WTC11 (cell line): ENCODE measurements around the gene ZNF212. TPM values are rescaled to one million over a fixed set of nuclear protein-coding genes. Genes with fewer than 3 reads are reported as not detected.

ENCODE experiments used
- ATAC-seq: fragments of 200-7000 bp; cut with Tn5 transposase; 2 replicates; pipeline ENCODE4 v1.10.0; 2021; ENCODE audit warnings: mild to moderate bottlenecking, moderate library complexity
- CTCF ChIA-PET: fragments of 300-600 bp; sonication (Branson Sonifier 250); formaldehyde crosslinking; loops from one replicate; lab custom pipeline; 2021; ENCODE audit warnings: antibody characterized with exemption; lab: Charles Lee
- POLR2A ChIA-PET: fragments of 350-600 bp; sonication (Branson Sonifier 250); formaldehyde crosslinking; loops from one replicate; lab custom pipeline; 2021; ENCODE audit warnings: antibody characterized with exemption; lab: Charles Lee
- DNase-seq: peaks from one replicate; pipeline ENCODE4 v3.0.0; 2021; ENCODE audit warnings: low spot score
- H3K27ac Mint-ChIP-seq: 2 replicates; pipeline ENCODE4 v1.8.0; 2021; ENCODE audit warnings: mixed read lengths
- H3K27me3 Mint-ChIP-seq: 2 replicates; pipeline ENCODE4 v1.8.0; 2021; ENCODE audit warnings: low read depth, mild to moderate bottlenecking, moderate library complexity, mixed read lengths
- H3K36me3 Mint-ChIP-seq: 2 replicates; pipeline ENCODE4 v1.8.0; 2021; ENCODE audit warnings: mixed read lengths
- H3K4me1 Mint-ChIP-seq: 2 replicates; pipeline ENCODE4 v1.8.0; 2022; ENCODE audit warnings: mixed read lengths
- H3K4me3 Mint-ChIP-seq: 2 replicates; pipeline ENCODE4 v1.8.0; 2021; ENCODE audit warnings: mild to moderate bottlenecking, moderate library complexity, mixed read lengths
- H3K9me3 Mint-ChIP-seq: 2 replicates; pipeline ENCODE4 v1.8.0; 2021; ENCODE audit warnings: mixed read lengths
- CREM ChIP-seq: sonication (generic); formaldehyde crosslinking; IDR thresholded peaks from 2 replicates; pipeline ENCODE4 v1.8.1; 2022; ENCODE audit warnings: mild to moderate bottlenecking, missing genetic modification reagents, moderate library complexity
- ELF4 ChIP-seq: sonication (generic); formaldehyde crosslinking; IDR thresholded peaks from 2 replicates; pipeline ENCODE4 v1.8.1; 2022; ENCODE audit warnings: low read depth, mild to moderate bottlenecking, moderate library complexity, missing genetic modification reagents
- GABPB1 ChIP-seq: sonication (generic); formaldehyde crosslinking; IDR thresholded peaks from 2 replicates; pipeline ENCODE4 v1.8.1; 2023; ENCODE audit warnings: mild to moderate bottlenecking, missing genetic modification reagents
- MYBL2 ChIP-seq: sonication (generic); formaldehyde crosslinking; IDR thresholded peaks from 2 replicates; pipeline ENCODE4 v1.8.1; 2023; ENCODE audit warnings: mild to moderate bottlenecking, moderate library complexity, missing genetic modification reagents
- NFE2L1 ChIP-seq: sonication (generic); formaldehyde crosslinking; IDR thresholded peaks from 2 replicates; pipeline ENCODE4 v1.8.1; 2023; ENCODE audit warnings: missing genetic modification reagents
- NFYB ChIP-seq: sonication (generic); formaldehyde crosslinking; conservative IDR thresholded peaks from 2 replicates; pipeline ENCODE4 v1.8.0; 2022; ENCODE audit warnings: low read depth, missing genetic modification reagents
- NR2C2 ChIP-seq: sonication (generic); formaldehyde crosslinking; IDR thresholded peaks from 2 replicates; pipeline ENCODE4 v1.8.0; 2022; ENCODE audit warnings: mild to moderate bottlenecking, missing genetic modification reagents
- NR3C1 ChIP-seq: sonication (generic); formaldehyde crosslinking; conservative IDR thresholded peaks from 2 replicates; pipeline ENCODE4 v1.8.1; 2023; ENCODE audit warnings: low read depth, mild to moderate bottlenecking, missing genetic modification reagents
- RORB ChIP-seq: fragments of 250-450 bp; sonication (Bioruptor Pico); IDR thresholded peaks from 2 replicates; pipeline ENCODE4 v1.9.0; 2021; ENCODE audit warnings: mild to moderate bottlenecking
- TCF7 ChIP-seq: sonication (generic); formaldehyde crosslinking; IDR thresholded peaks from 2 replicates; pipeline ENCODE4 v1.8.0; 2022; ENCODE audit warnings: mild to moderate bottlenecking, low read depth, missing genetic modification reagents, moderate library complexity
- TEAD1 ChIP-seq: sonication (generic); formaldehyde crosslinking; IDR thresholded peaks from 2 replicates; pipeline ENCODE4 v1.8.0; 2022; ENCODE audit warnings: mild to moderate bottlenecking, missing genetic modification reagents
- TP53 ChIP-seq: sonication (generic); formaldehyde crosslinking; IDR thresholded peaks from 2 replicates; pipeline ENCODE4 v1.8.1; 2023; ENCODE audit warnings: mild to moderate bottlenecking, missing genetic modification reagents
- ZNF121 ChIP-seq: sonication (generic); formaldehyde crosslinking; IDR thresholded peaks from 2 replicates; pipeline ENCODE4 v1.8.0; 2023; ENCODE audit warnings: missing genetic modification reagents
- ZNF138 ChIP-seq: sonication (generic); formaldehyde crosslinking; conservative IDR thresholded peaks from 2 replicates; pipeline ENCODE4 v1.8.1; 2022; ENCODE audit warnings: mild to moderate bottlenecking, moderate library complexity, missing genetic modification reagents
- ZNF263 ChIP-seq: sonication (generic); formaldehyde crosslinking; IDR thresholded peaks from 2 replicates; pipeline ENCODE4 v1.8.1; 2022; ENCODE audit warnings: low read depth, mild to moderate bottlenecking, moderate library complexity, missing genetic modification reagents
- ZNF423 ChIP-seq: fragments of 250-450 bp; sonication (Bioruptor Pico); IDR thresholded peaks from 2 replicates; pipeline ENCODE4 v2.1.2; 2022; ENCODE audit warnings: mild to moderate bottlenecking, moderate library complexity
- total RNA-seq: library from RNA; stranded (reverse); gene quantifications from 3 replicates; pipeline ENCODE4 v1.2.3, GENCODE V29; 2021
- TF ChIP-seq, protein P1 (sequence below): fragments of 250-450 bp; sonication (Bioruptor Pico); IDR thresholded peaks from 2 replicates; pipeline ENCODE4 v1.9.0; 2021; ENCODE audit warnings: moderate library complexity, mild to moderate bottlenecking, inconsistent platforms, borderline replicate concordance
- TF ChIP-seq, protein P2 (sequence below): sonication (generic); formaldehyde crosslinking; IDR thresholded peaks from 2 replicates; pipeline ENCODE4 v1.8.1; 2022; ENCODE audit warnings: missing genetic modification reagents, borderline replicate concordance
- TF ChIP-seq, protein P3 (sequence below): fragments of 250-450 bp; sonication (Bioruptor Pico); IDR thresholded peaks from 2 replicates; pipeline ENCODE4 v1.9.0; 2021; ENCODE audit warnings: mild to moderate bottlenecking, borderline replicate concordance
- TF ChIP-seq, protein P4 (sequence below): fragments of 200-600 bp; IDR thresholded peaks from 2 replicates; pipeline ENCODE4 v1.8.0; 2022; ENCODE audit warnings: antibody characterized with exemption
- TF ChIP-seq, protein P5 (sequence below): sonication (generic); formaldehyde crosslinking; conservative IDR thresholded peaks from 2 replicates; pipeline ENCODE4 v1.8.1; 2023; ENCODE audit warnings: mild to moderate bottlenecking, low read depth, missing genetic modification reagents, moderate library complexity
- TF ChIP-seq, protein P6 (sequence below): sonication (generic); formaldehyde crosslinking; IDR thresholded peaks from 2 replicates; pipeline ENCODE4 v1.8.1; 2023; ENCODE audit warnings: mild to moderate bottlenecking, missing genetic modification reagents, moderate library complexity
- TF ChIP-seq, protein P7 (sequence below): fragments of 250-450 bp; sonication (Bioruptor Pico); IDR thresholded peaks from 2 replicates; pipeline ENCODE4 v2.1.2; 2022; ENCODE audit warnings: mild to moderate bottlenecking, moderate library complexity

The ZNF212 gene
- total RNA-seq, 1 experiment from 2014 or later, result 23.0 TPM

DNA sequence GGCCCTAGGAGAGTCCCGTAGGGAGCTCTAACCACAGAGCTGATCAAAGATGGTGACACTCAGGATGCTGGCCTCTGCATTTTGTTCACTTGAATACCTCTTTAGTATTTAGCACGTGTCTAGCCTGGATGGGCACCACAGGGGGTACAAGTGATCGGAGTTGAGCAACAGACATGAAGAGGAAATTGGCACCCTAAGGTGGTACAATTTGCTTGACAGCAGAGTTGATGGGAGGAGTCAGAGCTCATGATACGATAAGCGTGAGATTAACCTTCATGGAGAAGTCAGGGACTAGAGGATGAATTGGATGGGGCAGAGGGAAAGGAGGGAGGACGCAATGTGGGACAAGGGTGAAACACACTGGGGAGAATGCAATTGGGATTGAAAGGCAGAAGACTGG lies 9.9 kb upstream of the ZNF212 start:
- ChIA-PET POLR2A (no interaction called here), CTCF (interaction anchor here (0.6 to 1.8 kb wide), 2 partner anchors 34 to 158 kb away, joined by 3 to 9 read pairs; partner anchors contain the start of gene ZNF282)
- H3K36me3 Mint-ChIP-seq, result 0 out of 2 replicates have a peak, but pooled peaks cover 3% of the 10 kb centered on the region
- DNase-seq (no peak), ATAC-seq (peak; percentile 16; the same call in 1 of the 2 replicates)
- H3K4me1 Mint-ChIP-seq, result no peaks in the 10 kb centered on the region
- H3K27me3 Mint-ChIP-seq, result peaks cover 4% of the 10 kb centered on the region
- no peaks in the 10 kb centered on the region for H3K9me3 Mint-ChIP-seq
- no peak overlapping the region for H3K27ac Mint-ChIP-seq
- no peak overlapping the region for H3K4me3 Mint-ChIP-seq
- TF ChIP-seq ZNF121 (no peak), RORB (no peak), CREM (CRISPR knock-in tag) (no peak), NR3C1 (CRISPR knock-in tag) (no peak), NR2C2 (CRISPR knock-in tag) (no peak), ELF4 (CRISPR knock-in tag) (no peak), NFE2L1 (CRISPR knock-in tag) (no peak), ZNF138 (CRISPR knock-in tag) (no peak)
- TF ChIP-seq, protein P1, sequence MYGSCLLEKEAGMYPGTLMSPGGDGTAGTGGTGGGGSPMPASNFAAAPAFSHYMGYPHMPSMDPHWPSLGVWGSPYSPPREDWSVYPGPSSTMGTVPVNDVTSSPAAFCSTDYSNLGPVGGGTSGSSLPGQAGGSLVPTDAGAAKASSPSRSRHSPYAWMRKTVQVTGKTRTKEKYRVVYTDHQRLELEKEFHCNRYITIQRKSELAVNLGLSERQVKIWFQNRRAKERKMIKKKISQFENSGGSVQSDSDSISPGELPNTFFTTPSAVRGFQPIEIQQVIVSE (CRISPR knock-in tag), result no peak
- TF ChIP-seq, protein P2, sequence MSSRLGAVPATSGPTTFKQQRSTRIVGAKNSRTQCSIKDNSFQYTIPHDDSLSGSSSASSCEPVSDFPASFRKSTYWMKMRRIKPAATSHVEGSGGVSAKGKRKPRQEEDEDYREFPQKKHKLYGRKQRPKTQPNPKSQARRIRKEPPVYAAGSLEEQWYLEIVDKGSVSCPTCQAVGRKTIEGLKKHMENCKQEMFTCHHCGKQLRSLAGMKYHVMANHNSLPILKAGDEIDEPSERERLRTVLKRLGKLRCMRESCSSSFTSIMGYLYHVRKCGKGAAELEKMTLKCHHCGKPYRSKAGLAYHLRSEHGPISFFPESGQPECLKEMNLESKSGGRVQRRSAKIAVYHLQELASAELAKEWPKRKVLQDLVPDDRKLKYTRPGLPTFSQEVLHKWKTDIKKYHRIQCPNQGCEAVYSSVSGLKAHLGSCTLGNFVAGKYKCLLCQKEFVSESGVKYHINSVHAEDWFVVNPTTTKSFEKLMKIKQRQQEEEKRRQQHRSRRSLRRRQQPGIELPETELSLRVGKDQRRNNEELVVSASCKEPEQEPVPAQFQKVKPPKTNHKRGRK, result no peak
- TF ChIP-seq, protein P3, sequence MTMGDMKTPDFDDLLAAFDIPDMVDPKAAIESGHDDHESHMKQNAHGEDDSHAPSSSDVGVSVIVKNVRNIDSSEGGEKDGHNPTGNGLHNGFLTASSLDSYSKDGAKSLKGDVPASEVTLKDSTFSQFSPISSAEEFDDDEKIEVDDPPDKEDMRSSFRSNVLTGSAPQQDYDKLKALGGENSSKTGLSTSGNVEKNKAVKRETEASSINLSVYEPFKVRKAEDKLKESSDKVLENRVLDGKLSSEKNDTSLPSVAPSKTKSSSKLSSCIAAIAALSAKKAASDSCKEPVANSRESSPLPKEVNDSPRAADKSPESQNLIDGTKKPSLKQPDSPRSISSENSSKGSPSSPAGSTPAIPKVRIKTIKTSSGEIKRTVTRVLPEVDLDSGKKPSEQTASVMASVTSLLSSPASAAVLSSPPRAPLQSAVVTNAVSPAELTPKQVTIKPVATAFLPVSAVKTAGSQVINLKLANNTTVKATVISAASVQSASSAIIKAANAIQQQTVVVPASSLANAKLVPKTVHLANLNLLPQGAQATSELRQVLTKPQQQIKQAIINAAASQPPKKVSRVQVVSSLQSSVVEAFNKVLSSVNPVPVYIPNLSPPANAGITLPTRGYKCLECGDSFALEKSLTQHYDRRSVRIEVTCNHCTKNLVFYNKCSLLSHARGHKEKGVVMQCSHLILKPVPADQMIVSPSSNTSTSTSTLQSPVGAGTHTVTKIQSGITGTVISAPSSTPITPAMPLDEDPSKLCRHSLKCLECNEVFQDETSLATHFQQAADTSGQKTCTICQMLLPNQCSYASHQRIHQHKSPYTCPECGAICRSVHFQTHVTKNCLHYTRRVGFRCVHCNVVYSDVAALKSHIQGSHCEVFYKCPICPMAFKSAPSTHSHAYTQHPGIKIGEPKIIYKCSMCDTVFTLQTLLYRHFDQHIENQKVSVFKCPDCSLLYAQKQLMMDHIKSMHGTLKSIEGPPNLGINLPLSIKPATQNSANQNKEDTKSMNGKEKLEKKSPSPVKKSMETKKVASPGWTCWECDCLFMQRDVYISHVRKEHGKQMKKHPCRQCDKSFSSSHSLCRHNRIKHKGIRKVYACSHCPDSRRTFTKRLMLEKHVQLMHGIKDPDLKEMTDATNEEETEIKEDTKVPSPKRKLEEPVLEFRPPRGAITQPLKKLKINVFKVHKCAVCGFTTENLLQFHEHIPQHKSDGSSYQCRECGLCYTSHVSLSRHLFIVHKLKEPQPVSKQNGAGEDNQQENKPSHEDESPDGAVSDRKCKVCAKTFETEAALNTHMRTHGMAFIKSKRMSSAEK (CRISPR knock-in tag), result no peak
- TF ChIP-seq, protein P4, sequence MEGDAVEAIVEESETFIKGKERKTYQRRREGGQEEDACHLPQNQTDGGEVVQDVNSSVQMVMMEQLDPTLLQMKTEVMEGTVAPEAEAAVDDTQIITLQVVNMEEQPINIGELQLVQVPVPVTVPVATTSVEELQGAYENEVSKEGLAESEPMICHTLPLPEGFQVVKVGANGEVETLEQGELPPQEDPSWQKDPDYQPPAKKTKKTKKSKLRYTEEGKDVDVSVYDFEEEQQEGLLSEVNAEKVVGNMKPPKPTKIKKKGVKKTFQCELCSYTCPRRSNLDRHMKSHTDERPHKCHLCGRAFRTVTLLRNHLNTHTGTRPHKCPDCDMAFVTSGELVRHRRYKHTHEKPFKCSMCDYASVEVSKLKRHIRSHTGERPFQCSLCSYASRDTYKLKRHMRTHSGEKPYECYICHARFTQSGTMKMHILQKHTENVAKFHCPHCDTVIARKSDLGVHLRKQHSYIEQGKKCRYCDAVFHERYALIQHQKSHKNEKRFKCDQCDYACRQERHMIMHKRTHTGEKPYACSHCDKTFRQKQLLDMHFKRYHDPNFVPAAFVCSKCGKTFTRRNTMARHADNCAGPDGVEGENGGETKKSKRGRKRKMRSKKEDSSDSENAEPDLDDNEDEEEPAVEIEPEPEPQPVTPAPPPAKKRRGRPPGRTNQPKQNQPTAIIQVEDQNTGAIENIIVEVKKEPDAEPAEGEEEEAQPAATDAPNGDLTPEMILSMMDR, result no peak
- TF ChIP-seq, protein P5, sequence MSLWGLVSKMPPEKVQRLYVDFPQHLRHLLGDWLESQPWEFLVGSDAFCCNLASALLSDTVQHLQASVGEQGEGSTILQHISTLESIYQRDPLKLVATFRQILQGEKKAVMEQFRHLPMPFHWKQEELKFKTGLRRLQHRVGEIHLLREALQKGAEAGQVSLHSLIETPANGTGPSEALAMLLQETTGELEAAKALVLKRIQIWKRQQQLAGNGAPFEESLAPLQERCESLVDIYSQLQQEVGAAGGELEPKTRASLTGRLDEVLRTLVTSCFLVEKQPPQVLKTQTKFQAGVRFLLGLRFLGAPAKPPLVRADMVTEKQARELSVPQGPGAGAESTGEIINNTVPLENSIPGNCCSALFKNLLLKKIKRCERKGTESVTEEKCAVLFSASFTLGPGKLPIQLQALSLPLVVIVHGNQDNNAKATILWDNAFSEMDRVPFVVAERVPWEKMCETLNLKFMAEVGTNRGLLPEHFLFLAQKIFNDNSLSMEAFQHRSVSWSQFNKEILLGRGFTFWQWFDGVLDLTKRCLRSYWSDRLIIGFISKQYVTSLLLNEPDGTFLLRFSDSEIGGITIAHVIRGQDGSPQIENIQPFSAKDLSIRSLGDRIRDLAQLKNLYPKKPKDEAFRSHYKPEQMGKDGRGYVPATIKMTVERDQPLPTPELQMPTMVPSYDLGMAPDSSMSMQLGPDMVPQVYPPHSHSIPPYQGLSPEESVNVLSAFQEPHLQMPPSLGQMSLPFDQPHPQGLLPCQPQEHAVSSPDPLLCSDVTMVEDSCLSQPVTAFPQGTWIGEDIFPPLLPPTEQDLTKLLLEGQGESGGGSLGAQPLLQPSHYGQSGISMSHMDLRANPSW (CRISPR knock-in tag), result no peak

DNA sequence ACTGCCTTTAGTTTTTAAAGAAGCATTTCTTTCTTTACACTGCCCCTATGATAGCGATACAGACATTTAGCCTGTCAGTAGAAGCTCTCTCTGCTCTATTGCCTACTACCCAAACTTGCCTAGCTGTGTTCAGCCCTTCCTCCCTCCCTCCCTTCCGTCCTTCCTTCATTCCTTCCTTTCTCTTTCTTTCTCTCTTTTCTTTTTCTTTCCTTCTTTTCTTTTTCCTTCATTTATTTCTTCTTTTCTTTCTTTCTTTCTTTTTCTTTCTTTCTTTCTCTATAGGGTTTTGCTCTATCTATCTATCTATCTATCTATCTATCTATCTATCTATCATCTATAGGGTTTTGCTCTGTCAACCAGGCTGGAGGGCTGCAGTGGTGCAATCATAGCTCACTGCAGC lies 7.1 kb upstream of the ZNF212 start:
- Mint-ChIP-seq H3K36me3 (no peaks in the 10 kb centered on the region), H3K9me3 (peaks cover 5% of the 10 kb centered on the region; the same call in 1 of the 2 replicates), H3K27me3 (peaks cover 10% of the 10 kb centered on the region), H3K4me3 (no peak overlapping the region), H3K27ac (no peak overlapping the region), H3K4me1 (no peaks in the 10 kb centered on the region)
- DNase-seq (no peak), ATAC-seq (no peak)
- CTCF ChIA-PET, result interaction anchor here (0.7 to 1.4 kb wide), 4 partner anchors 37 to 242 kb away, joined by 3 to 4 read pairs (median 3); partner anchors contain the start of genes ZNF282 and ZNF398
- POLR2A ChIA-PET, result no interaction called here
- TF ChIP-seq TEAD1 (CRISPR knock-in tag), result no peak
- TF ChIP-seq GABPB1 (CRISPR knock-in tag), result no peak
- no peak for TF ChIP-seq TP53 (CRISPR knock-in tag)
- TF ChIP-seq ELF4 (CRISPR knock-in tag), result no peak
- no peak for TF ChIP-seq MYBL2 (CRISPR knock-in tag)
- no peak for TF ChIP-seq ZNF423 (CRISPR knock-in tag)
- no peak for TF ChIP-seq NFYB (CRISPR knock-in tag)
- TF ChIP-seq, protein P6, sequence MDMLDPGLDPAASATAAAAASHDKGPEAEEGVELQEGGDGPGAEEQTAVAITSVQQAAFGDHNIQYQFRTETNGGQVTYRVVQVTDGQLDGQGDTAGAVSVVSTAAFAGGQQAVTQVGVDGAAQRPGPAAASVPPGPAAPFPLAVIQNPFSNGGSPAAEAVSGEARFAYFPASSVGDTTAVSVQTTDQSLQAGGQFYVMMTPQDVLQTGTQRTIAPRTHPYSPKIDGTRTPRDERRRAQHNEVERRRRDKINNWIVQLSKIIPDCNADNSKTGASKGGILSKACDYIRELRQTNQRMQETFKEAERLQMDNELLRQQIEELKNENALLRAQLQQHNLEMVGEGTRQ (CRISPR knock-in tag), result no peak
- no peak for TF ChIP-seq ZNF263 (CRISPR knock-in tag)
- no peak for TF ChIP-seq TCF7 (CRISPR knock-in tag)
- TF ChIP-seq, protein P7, sequence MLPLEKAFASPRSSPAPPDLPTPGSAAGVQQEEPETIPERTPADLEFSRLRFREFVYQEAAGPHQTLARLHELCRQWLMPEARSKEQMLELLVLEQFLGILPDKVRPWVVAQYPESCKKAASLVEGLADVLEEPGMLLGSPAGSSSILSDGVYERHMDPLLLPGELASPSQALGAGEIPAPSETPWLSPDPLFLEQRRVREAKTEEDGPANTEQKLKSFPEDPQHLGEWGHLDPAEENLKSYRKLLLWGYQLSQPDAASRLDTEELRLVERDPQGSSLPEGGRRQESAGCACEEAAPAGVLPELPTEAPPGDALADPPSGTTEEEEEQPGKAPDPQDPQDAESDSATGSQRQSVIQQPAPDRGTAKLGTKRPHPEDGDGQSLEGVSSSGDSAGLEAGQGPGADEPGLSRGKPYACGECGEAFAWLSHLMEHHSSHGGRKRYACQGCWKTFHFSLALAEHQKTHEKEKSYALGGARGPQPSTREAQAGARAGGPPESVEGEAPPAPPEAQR (CRISPR knock-in tag), result no peak
